SK-N-SH (cell line): ENCODE results near the gene ATG2A. TPM values are rescaled to one million over a fixed set of nuclear protein-coding genes. Genes with fewer than 3 reads are reported as not detected.

Source experiments
- CTCF ChIA-PET: fragments of 300-600, 350-600 bp; formaldehyde crosslinking; extraction: SDS; loops from one replicate; lab custom pipeline; 2021; lab: Yijun Ruan, JAX
- POLR2A ChIA-PET: fragments of 350-600 bp; sonication (Branson Sonifier 250); formaldehyde crosslinking; extraction: SDS; loops from one replicate; lab custom pipeline; 2020; ENCODE audit warnings: antibody characterized with exemption, inconsistent platforms; lab: Yijun Ruan, JAX
- DNase-seq: peaks from one replicate; pipeline ENCODE4 v3.0.0; 2012
- H2AFZ ChIP-seq: fragments of 200-600 bp; sonication (generic); 2 replicates; pipeline ENCODE4 v1.8.1; 2016; ENCODE audit warnings: antibody characterized with exemption, mild to moderate bottlenecking, low read depth
- H3F3A ChIP-seq: fragments of 200-600 bp; sonication (generic); replicated peaks from 2 replicates; pipeline ENCODE3; 2016; ENCODE audit warnings: antibody characterized with exemption, mild to moderate bottlenecking; ENCODE audit not compliant: insufficient read depth
- H3K27ac ChIP-seq, 2 experiments: fragments of 200-500 bp in 1 of 2; fragments of 200-600 bp in 1 of 2; sonication (Bioruptor generic) in 1 of 2; sonication (generic), shearing (Covaris generic) in 1 of 2; 2 replicates each; pipeline versions ENCODE4 v1.5.1 to v1.6.1; 2014 to 2016; ENCODE audit warnings: low read depth in 2 of 2, inconsistent platforms in 1 of 2, low read length in 1 of 2, mild to moderate bottlenecking in 1 of 2, mixed read lengths in 1 of 2
- H3K27me3 ChIP-seq: fragments of 200-600 bp; sonication (generic), shearing (Covaris generic); 2 replicates; pipeline ENCODE4 v1.6.1; 2016; ENCODE audit warnings: mixed run types; ENCODE audit not compliant: insufficient read depth
- H3K36me3 ChIP-seq, 2 experiments: fragments of 200-500 bp in 1 of 2; fragments of 200-600 bp in 1 of 2; sonication (Bioruptor generic) in 1 of 2; sonication (generic) in 1 of 2; replicated peaks in 1 of 2; 2 replicates each; pipeline versions ENCODE3 to v1.5.1; 2014 to 2016; ENCODE audit warnings: low read length in 1 of 2, mild to moderate bottlenecking in 1 of 2; ENCODE audit not compliant: insufficient read depth in 2 of 2, control insufficient read depth in 1 of 2
- H3K4me1 ChIP-seq, 2 experiments: fragments of 200-500 bp in 1 of 2; fragments of 200-600 bp in 1 of 2; sonication (Bioruptor generic) in 1 of 2; sonication (generic), shearing (Covaris generic) in 1 of 2; 2 replicates each; pipeline versions ENCODE4 v1.5.1 to v1.6.1; 2014 to 2016; ENCODE audit warnings: low read depth in 1 of 2, low read length in 1 of 2, mixed run types in 1 of 2; ENCODE audit not compliant: insufficient read depth in 2 of 2, control insufficient read depth in 1 of 2
- H3K4me2 ChIP-seq: fragments of 200-600 bp; sonication (generic), shearing (Covaris generic); 2 replicates; pipeline ENCODE4 v1.6.1; 2017; ENCODE audit warnings: mixed run types
- H3K4me3 ChIP-seq, 2 experiments: fragments of 200-500 bp in 1 of 2; fragments of 200-600 bp in 1 of 2; sonication (Bioruptor generic) in 1 of 2; sonication (generic), shearing (Covaris generic) in 1 of 2; 2 replicates each; pipeline versions ENCODE4 v1.5.1 to v1.8.1; 2014 to 2016; ENCODE audit warnings: low read depth in 2 of 2, inconsistent platforms in 1 of 2, low read length in 1 of 2, mild to moderate bottlenecking in 1 of 2, mixed read lengths in 1 of 2, moderate library complexity in 1 of 2
- H3K79me2 ChIP-seq: fragments of 200-600 bp; sonication (generic); 2 replicates; pipeline ENCODE4 v1.8.1; 2017; ENCODE audit warnings: mild to moderate bottlenecking; ENCODE audit not compliant: insufficient read depth
- H3K9ac ChIP-seq: fragments of 200-600 bp; sonication (generic); 2 replicates; pipeline ENCODE4 v1.6.1; 2017; ENCODE audit warnings: mixed run types
- H3K9me2 ChIP-seq: fragments of 200-600 bp; sonication (generic); 2 replicates; pipeline ENCODE4 v1.6.1; 2017; ENCODE audit warnings: mixed run types
- H3K9me3 ChIP-seq: fragments of 200-600 bp; sonication (generic); 2 replicates; pipeline ENCODE4 v1.6.1; 2017; ENCODE audit warnings: mixed run types, mild to moderate bottlenecking, moderate library complexity
- H4K20me1 ChIP-seq: fragments of 200-600 bp; sonication (generic); 2 replicates; pipeline ENCODE4 v1.6.1; 2017; ENCODE audit warnings: mild to moderate bottlenecking, mixed run types; ENCODE audit not compliant: insufficient read depth
- CTCF ChIP-seq: fragments of 200-600 bp; sonication (generic); IDR thresholded peaks from 2 replicates; pipeline ENCODE4 v1.6.1; 2017; ENCODE audit warnings: antibody characterized with exemption, mild to moderate bottlenecking, moderate library complexity
- EZH2phosphoT487 ChIP-seq: fragments of 200-600 bp; sonication (generic); IDR thresholded peaks from 2 replicates; pipeline ENCODE4 v1.6.1; 2017; ENCODE audit warnings: low read depth, mixed run types, mild to moderate bottlenecking, antibody characterized with exemption, moderate library complexity, borderline replicate concordance
- FOXM1 ChIP-seq: IDR thresholded peaks from 2 replicates; pipeline ENCODE4 v1.4.0; 2012; ENCODE audit warnings: low read depth, mild to moderate bottlenecking
- GATA2 ChIP-seq: sonication (generic); formaldehyde crosslinking; IDR thresholded peaks from 2 replicates; pipeline ENCODE4 v1.5.0; 2020; ENCODE audit warnings: mild to moderate bottlenecking, missing genetic modification reagents
- POLR2AphosphoS5 ChIP-seq: IDR thresholded peaks from 2 replicates; pipeline ENCODE4 v1.6.1; 2012; ENCODE audit warnings: low read depth, low read length
- RAD21 ChIP-seq: IDR thresholded peaks from 2 replicates; pipeline ENCODE4 v1.6.1; 2012; ENCODE audit warnings: mild to moderate bottlenecking, low read length
- REST ChIP-seq: IDR thresholded peaks from 2 replicates; pipeline ENCODE4 v1.6.1; 2012; ENCODE audit warnings: mild to moderate bottlenecking, low read depth, low read length, moderate library complexity
- RFX5 ChIP-seq: IDR thresholded peaks from 2 replicates; pipeline ENCODE4 v1.6.1; 2012; ENCODE audit warnings: mild to moderate bottlenecking, improper control_type of control experiment, low read length
- SIN3A ChIP-seq: IDR thresholded peaks from 2 replicates; pipeline ENCODE4 v1.6.1; 2012; ENCODE audit warnings: low read depth, mild to moderate bottlenecking, low read length, moderate library complexity, borderline replicate concordance
- SMC3 ChIP-seq: IDR thresholded peaks from 2 replicates; pipeline ENCODE4 v1.6.1; 2012; ENCODE audit warnings: low read depth, low read length, improper control_type of control experiment
- TCF12 ChIP-seq: IDR thresholded peaks from 2 replicates; pipeline ENCODE4 v1.4.0; 2012
- USF1 ChIP-seq: IDR thresholded peaks from 2 replicates; pipeline ENCODE4 v1.4.0; 2012; ENCODE audit warnings: low read depth, borderline replicate concordance
- ZBTB33 ChIP-seq: IDR thresholded peaks from 2 replicates; pipeline ENCODE4 v1.4.0; 2012; ENCODE audit warnings: low read depth, borderline replicate concordance
- WGBS: methylation state at CpG from one replicate; pipeline ENCODE4 v1.1.6; 2017; ENCODE audit warnings: low lambda C conversion rate; 5-methylcytosine and 5-hydroxymethylcytosine counted together
- polyA plus RNA-seq, 3 experiments: library from polyadenylated mRNA; depleted of rRNA; stranded (reverse); fragments of >200 nt; gene quantifications; 2 replicates each; pipeline ENCODE4 v1.2.3, GENCODE V29; 2012
- TF ChIP-seq, protein P1 (sequence below): fragments of 150-350 bp; IDR thresholded peaks from 2 replicates; pipeline ENCODE4 v1.6.1; 2016; ENCODE audit warnings: mild to moderate bottlenecking, low read depth, low read length

Gene ATG2A
- polyA plus RNA-seq, 1 of the 3 experiments (the other 2 are of a cell fraction), result 7.1 TPM

DNA sequence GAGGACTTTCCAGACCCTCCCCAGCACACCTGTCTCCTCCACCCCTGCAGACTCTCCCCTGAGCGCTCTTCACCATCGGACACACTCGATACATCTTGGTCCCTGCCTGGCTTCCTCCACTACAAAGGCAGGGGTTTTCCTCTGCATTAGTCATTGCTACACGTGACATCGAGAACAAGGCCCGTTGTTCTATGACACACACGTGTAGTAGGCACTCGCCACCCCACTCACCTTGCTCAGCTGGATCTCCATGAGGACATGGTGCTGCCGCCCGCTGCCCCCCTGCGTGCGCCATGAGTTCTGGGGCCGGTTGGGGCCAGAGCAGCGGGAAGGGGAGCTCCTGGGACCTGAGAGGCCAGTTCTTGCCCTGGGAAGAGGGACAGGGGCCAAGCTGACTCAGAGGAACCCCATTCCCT, 16.7 kb downstream of the ATG2A start:
- peaks cover 0 to 29% of the 10 kb centered on the region in 2 experiments for H3K36me3 ChIP-seq
- no peak overlapping the region for H2AFZ ChIP-seq
- WGBS, result 82% methylated on average over 12 of the region's 14 CpGs
- no peaks in the 10 kb centered on the region for H4K20me1 ChIP-seq
- no peak overlapping the region for H3K4me3 ChIP-seq
- no peak overlapping the region for H3K9ac ChIP-seq
- no peak overlapping the region for H3K27ac ChIP-seq
- H3K79me2 ChIP-seq, result no peaks in the 10 kb centered on the region
- TF ChIP-seq EZH2phosphoT487, result no peak
- TF ChIP-seq POLR2AphosphoS5, result no peak
- TF ChIP-seq RFX5, result no peak
- TF ChIP-seq RAD21, result no peak
- TF ChIP-seq ZBTB33, result no peak
- TF ChIP-seq, protein P1, sequence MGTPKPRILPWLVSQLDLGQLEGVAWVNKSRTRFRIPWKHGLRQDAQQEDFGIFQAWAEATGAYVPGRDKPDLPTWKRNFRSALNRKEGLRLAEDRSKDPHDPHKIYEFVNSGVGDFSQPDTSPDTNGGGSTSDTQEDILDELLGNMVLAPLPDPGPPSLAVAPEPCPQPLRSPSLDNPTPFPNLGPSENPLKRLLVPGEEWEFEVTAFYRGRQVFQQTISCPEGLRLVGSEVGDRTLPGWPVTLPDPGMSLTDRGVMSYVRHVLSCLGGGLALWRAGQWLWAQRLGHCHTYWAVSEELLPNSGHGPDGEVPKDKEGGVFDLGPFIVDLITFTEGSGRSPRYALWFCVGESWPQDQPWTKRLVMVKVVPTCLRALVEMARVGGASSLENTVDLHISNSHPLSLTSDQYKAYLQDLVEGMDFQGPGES, result no peak
- no peak for TF ChIP-seq FOXM1
- TF ChIP-seq SMC3, result no peak
- ChIA-PET POLR2A (no interaction called here), CTCF (interaction anchor here (0.7 to 26.7 kb wide), 4 partner anchors 10 to 52 kb away, joined by 3 to 530 read pairs (median 5); partner anchors contain the start of genes CDC42BPG and EHD1)
- no peaks in the 10 kb centered on the region for H3K4me1 ChIP-seq
- H3K9me3 ChIP-seq, result no peaks in the 10 kb centered on the region
- H3K27me3 ChIP-seq, result no peaks in the 10 kb centered on the region
- DNase-seq, result no peak
- no peak overlapping the region for H3K4me2 ChIP-seq
- H3K9me2 ChIP-seq, result no peaks in the 10 kb centered on the region
- no peaks in the 10 kb centered on the region for H3F3A ChIP-seq

DNA sequence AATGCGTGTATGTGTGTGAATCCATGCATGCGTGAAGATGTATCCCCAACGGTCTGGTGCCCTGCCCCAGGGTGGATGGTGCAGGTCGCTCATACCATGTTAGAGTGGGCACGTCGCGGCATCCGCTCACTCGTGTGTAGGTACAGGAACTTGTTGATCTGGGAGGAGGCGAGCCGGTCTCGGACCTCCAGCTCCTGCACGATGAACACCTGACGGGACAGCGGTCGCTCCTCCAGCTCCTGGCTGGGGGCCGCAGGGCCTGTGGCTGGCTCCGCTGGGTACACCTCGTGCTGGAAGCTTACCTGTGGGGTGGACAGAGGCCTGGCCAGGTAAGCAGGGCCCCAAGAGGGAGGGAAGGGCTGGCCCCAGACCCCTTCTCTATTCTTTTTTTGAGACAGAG, 18.5 kb downstream of the ATG2A start:
- H3K9ac ChIP-seq, result no peak overlapping the region

More for the DNA sequence above, 18.5 kb downstream of the ATG2A start:
- Histone ChIP-seq H3K4me2 (no peak overlapping the region), H3K9me2 (no peaks in the 10 kb centered on the region), H3K9me3 (no peaks in the 10 kb centered on the region), H3K36me3 (peaks cover 0 to 26% of the 10 kb centered on the region in 2 experiments), H2AFZ (no peak overlapping the region), H3K27me3 (no peaks in the 10 kb centered on the region), H3K4me1 (peaks cover 0 to 3% of the 10 kb centered on the region in 2 experiments; a peak in 1 of 4 replicates), H3K79me2 (no peaks in the 10 kb centered on the region), H3K4me3 (no peak overlapping the region), H4K20me1 (no peaks in the 10 kb centered on the region), H3K27ac (no peak overlapping the region), H3F3A (no peaks in the 10 kb centered on the region)
- ChIA-PET CTCF (interaction anchor here (4.2 to 26.7 kb wide), 2 partner anchors 11 to 51 kb away, joined by 21 to 530 read pairs; partner anchors contain the start of gene CDC42BPG), POLR2A (no interaction called here)
- TF ChIP-seq CTCF (no peak), SIN3A (no peak), TCF12 (no peak), FOXM1 (no peak), REST (no peak), GATA2 (CRISPR knock-in tag) (no peak), USF1 (no peak)
- DNase-seq, result no peak
- WGBS, result 94% methylated on average over 12 of the region's 19 CpGs
